Brain microvascular endothelial cell (primary cell): Measurements from ENCODE around the gene CLCNKA.
A peak's percentile ranks its signal among the peaks of the same experiment; 100 is the strongest.
"Not testable (repeated sequence)": the region's sequence is repeated elsewhere in the genome, so short reads cannot be mapped to it uniquely, and the experiment has no call there.

Experiments used
- DNase-seq: peaks from one replicate; pipeline ENCODE4 v3.0.0-alpha.2; 2020
- H3K27ac ChIP-seq: fragments of 250-450 bp; sonication (Bioruptor Pico); 2 replicates; pipeline ENCODE4 v1.5.1; 2020; ENCODE audit warnings: mild to moderate bottlenecking, moderate library complexity
- H3K27me3 ChIP-seq: fragments of 250-450 bp; sonication (Bioruptor Pico); replicated peaks from 2 replicates; pipeline ENCODE4 v1.5.1; 2020; ENCODE audit warnings: mild to moderate bottlenecking
- H3K36me3 ChIP-seq: fragments of 250-450 bp; sonication (Bioruptor Pico); replicated peaks from 2 replicates; pipeline ENCODE4 v1.5.1; 2020; ENCODE audit warnings: mild to moderate bottlenecking
- H3K4me3 ChIP-seq: 2 replicates; pipeline ENCODE4 v1.5.1; 2011; ENCODE audit warnings: low read depth, mild to moderate bottlenecking, control low read depth, low read length, moderate library complexity
- CTCF ChIP-seq: IDR thresholded peaks from 2 replicates; pipeline ENCODE4 v1.5.1; 2011; ENCODE audit warnings: low read depth, mild to moderate bottlenecking, moderate library complexity, low read length, control low read depth, inconsistent platforms; ENCODE audit errors: missing control alignments
- in situ Hi-C: cut with HindIII; loops from 2 replicates; pipeline ENCODE4 v1.10.0; 2017; ENCODE audit warnings: low sequenced_read_pairs, low pct_ligation_motif_present

The CLCNKA gene

GRCh38 chr1:15975805-15976680 is 45.8 kb upstream of the CLCNKA start, which contains the start of gene ZBTB17:
Gene ZBTB17 (minus strand): TSS chr1:15976101. CDS start chr1:15948495, 27,606 bp downstream.
- peaks cover 5% of the 10 kb centered on the region for H3K36me3 ChIP-seq
- H3K27me3 ChIP-seq = no peaks in the 10 kb centered on the region
- in situ Hi-C loops = no loop called here
- H3K27ac ChIP-seq = peak within 1 kb of the TSS; percentile 74
- no peak for TF ChIP-seq CTCF
- peak; percentile 89 for DNase-seq
- peak within 1 kb of the TSS; percentile 85 for H3K4me3 ChIP-seq

- in situ Hi-C loops, DNase-seq, H3K36me3 ChIP-seq, H3K4me3 ChIP-seq, H3K27me3 ChIP-seq, H3K27ac ChIP-seq: not testable (repeated sequence)
Measured at GRCh38 chr1:15977947-15978346, 43.9 kb upstream of the CLCNKA start.

DNA sequence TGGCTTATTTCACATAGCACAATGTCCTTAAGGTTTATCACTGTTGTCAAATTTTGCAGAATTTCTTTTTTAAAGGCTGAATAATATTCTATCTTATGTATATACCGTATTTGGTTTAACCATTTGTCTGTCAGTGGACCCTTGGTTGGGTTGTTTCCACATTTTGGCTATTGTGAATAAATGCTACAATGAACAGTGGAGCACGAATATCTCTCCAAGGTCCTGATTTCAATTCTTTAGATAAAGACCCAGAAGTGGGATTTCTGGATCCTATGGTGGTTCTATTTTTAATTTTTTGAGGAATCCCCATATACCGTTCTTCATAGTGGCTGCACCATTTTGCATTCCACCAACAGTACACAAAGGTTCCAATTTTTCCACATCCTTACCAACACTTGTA is 40.2 kb upstream of the CLCNKA start:
- in situ Hi-C loops = no loop called here
- no peak for TF ChIP-seq CTCF
- no peaks in the 10 kb centered on the region for H3K27me3 ChIP-seq
- no peak for DNase-seq
- H3K27ac ChIP-seq = no peak overlapping the region
- H3K4me3 ChIP-seq = no peak overlapping the region
- H3K36me3 ChIP-seq = no peaks in the 10 kb centered on the region

DNA sequence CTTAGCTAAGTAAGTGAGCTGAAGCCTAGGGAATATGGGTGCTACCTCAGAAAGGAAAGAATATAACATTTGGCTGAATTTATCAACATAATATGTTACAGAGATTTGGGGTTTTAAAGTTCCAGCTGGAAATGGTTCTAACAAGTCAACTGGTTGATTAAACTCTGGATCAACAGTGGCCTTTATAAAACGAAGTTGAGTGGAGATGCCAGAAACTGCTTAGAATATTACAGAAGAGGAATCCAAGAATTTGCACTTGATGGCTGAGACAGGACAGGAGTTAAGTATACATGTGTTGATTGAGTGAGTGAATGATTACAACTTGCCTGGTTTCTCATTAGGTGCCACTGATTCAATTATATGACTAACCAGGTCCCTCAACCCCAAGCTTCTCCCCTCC is 38.6 kb upstream of the CLCNKA start:
- Histone ChIP-seq H3K27me3 (no peaks in the 10 kb centered on the region), H3K4me3 (no peak overlapping the region), H3K36me3 (no peaks in the 10 kb centered on the region), H3K27ac (no peak overlapping the region)
- in situ Hi-C loops = no loop called here
- TF ChIP-seq CTCF = no peak
- no peak for DNase-seq

GRCh38 chr1:15985611-15986297 is 36.1 kb upstream of the CLCNKA start:
- H3K27me3 ChIP-seq = no peaks in the 10 kb centered on the region
- no peak for TF ChIP-seq CTCF

More at GRCh38 chr1:15985611-15986297, 36.1 kb upstream of the CLCNKA start:
- in situ Hi-C loops = no loop called here
- no peaks in the 10 kb centered on the region for H3K36me3 ChIP-seq
- no peak overlapping the region for H3K4me3 ChIP-seq
- H3K27ac ChIP-seq = no peak overlapping the region
- DNase-seq = no peak
